GM12874 (cell line): ENCODE data around the gene CCT8.

Source experiments
- CTCF ChIP-seq: IDR thresholded peaks from 2 replicates; pipeline ENCODE4 v1.5.1; 2011; ENCODE audit warnings: low read depth, mild to moderate bottlenecking, control low read depth, low read length, moderate library complexity; ENCODE audit not compliant: insufficient read depth

CCT8 gene

GRCh38 chr21:29102791-29103257 is 29.4 kb upstream of the CCT8 start:
- no peak for TF ChIP-seq CTCF

- TF ChIP-seq CTCF = no peak
These were observed 24.7 kb upstream of the CCT8 start for GRCh38 chr21:29098156-29098555.

- TF ChIP-seq CTCF = no peak
These were observed 23.0 kb upstream of the CCT8 start for GRCh38 chr21:29096218-29097015.

- no peak for TF ChIP-seq CTCF
These were observed 18.9 kb upstream of the CCT8 start for GRCh38 chr21:29092102-29092959.

- no peak for TF ChIP-seq CTCF
These were observed 17.6 kb upstream of the CCT8 start for GRCh38 chr21:29091033-29091432.

- TF ChIP-seq CTCF = no peak
These were observed 11.8 kb upstream of the CCT8 start for GRCh38 chr21:29085106-29085752.

GRCh38 chr21:29084372-29084771 is 10.9 kb upstream of the CCT8 start:
- TF ChIP-seq CTCF = no peak
